GM13977 (cell line): ENCODE results near the gene ANP32B.

Source experiments
- DNase-seq: peaks from one replicate; pipeline ENCODE4 v3.0.0; 2012; ENCODE audit warnings: low spot score
- in situ Hi-C: fragments of 300-500 bp; cut with MboI; formaldehyde crosslinking; loops from one replicate; pipeline ENCODE4 v1.12.0; 2022; ENCODE audit warnings: low sequenced_read_pairs, low pct_unique_long_range_greater_than_20kb, mixed read lengths, inconsistent platforms; ENCODE audit not compliant: unreplicated experiment
- TF ChIP-seq, protein P1 (sequence below): IDR thresholded peaks from 2 replicates; pipeline ENCODE4 v1.5.1; 2012; ENCODE audit warnings: mild to moderate bottlenecking, control low read depth; ENCODE audit not compliant: insufficient read depth; ENCODE audit errors: extremely low read depth, missing control alignments

ANP32B gene

GRCh38 chr9:98007251-98007928, 24.2 kb downstream of the ANP32B start:
- in situ Hi-C loops: no loop called here
- TF ChIP-seq, protein P1, sequence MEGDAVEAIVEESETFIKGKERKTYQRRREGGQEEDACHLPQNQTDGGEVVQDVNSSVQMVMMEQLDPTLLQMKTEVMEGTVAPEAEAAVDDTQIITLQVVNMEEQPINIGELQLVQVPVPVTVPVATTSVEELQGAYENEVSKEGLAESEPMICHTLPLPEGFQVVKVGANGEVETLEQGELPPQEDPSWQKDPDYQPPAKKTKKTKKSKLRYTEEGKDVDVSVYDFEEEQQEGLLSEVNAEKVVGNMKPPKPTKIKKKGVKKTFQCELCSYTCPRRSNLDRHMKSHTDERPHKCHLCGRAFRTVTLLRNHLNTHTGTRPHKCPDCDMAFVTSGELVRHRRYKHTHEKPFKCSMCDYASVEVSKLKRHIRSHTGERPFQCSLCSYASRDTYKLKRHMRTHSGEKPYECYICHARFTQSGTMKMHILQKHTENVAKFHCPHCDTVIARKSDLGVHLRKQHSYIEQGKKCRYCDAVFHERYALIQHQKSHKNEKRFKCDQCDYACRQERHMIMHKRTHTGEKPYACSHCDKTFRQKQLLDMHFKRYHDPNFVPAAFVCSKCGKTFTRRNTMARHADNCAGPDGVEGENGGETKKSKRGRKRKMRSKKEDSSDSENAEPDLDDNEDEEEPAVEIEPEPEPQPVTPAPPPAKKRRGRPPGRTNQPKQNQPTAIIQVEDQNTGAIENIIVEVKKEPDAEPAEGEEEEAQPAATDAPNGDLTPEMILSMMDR: no peak
- DNase-seq: no peak

DNA sequence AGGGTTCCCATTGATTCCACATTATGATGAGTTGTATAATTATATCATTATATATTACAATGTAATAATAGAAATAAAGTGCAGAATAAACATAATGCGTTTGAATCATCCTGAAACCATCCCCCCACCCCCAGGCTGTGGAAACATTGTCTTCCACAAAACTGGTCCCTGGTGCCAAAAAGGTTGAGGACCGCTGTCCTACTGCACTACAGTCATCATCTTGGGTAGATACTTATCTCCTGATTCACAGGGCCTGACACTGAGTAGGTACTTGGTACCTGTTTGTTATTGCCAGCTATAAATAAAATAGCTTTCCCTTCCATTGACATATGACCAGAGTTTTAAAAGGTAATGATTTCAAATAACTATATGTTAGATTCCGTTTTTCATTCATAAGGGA, 25.6 kb downstream of the ANP32B start:
- in situ Hi-C loops: no loop called here
- TF ChIP-seq, protein P1: no peak
- no peak for DNase-seq

DNA sequence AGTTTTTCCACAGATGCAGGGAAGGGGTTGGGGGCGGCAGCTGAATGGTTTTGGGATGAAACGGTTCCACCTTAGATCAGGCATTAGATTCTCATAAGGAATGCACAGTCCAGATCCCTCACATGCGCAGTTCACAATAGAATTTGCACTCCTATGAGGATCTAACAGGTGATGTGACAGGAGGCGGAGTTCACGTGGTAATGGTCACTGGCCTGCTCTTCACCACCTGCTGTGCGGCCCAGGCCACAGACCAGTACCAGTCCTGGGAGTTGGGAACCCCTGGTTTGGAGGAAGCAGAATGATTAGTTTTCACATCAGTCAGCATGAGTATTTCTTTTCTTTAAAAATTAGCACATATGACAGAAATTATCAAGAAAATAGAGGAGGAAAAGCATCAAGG, 26.3 kb downstream of the ANP32B start:
- TF ChIP-seq, protein P1: no peak
- no peak for DNase-seq
- in situ Hi-C loops: no loop called here

GRCh38 chr9:98009936-98010335, 26.8 kb downstream of the ANP32B start:
- DNase-seq: no peak
- in situ Hi-C loops: no loop called here
- TF ChIP-seq, protein P1: no peak

- peak; percentile 33 for DNase-seq
Measured at GRCh38 chr9:98010445-98010844, 27.3 kb downstream of the ANP32B start.

DNA sequence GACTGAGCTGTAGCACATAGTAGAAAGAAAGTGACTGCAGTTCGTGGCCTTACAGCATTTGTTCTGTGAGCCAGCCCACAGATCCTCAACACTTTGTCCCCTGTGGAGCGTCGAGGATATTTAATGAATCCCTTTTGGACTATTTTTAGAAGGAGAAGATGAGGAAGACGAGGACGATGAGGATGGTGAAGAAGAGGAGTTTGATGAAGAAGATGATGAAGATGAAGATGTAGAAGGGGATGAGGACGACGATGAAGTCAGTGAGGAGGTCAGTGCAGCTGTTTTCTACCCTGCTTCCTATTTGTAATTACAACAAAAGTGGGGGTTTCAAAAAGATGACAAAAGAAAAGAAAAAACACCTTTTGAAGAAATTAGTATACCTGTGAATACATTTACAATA, 28.0 kb downstream of the ANP32B start:
- in situ Hi-C loops: no loop called here
- TF ChIP-seq, protein P1: no peak
- no peak for DNase-seq

More at GRCh38 chr9:98010445-98010844, 27.3 kb downstream of the ANP32B start:
- in situ Hi-C loops: no loop called here
- TF ChIP-seq, protein P1: no peak
